Measurements from ENCODE around the gene MCRIP1.
"Not testable (repeated sequence)": the region's sequence is repeated elsewhere in the genome, so short reads cannot be mapped to it uniquely, and the experiment has no call there.

MCRIP1 gene

GRCh38 chr17:81840826-81841778, 8.0 kb upstream of the MCRIP1 start:
- no peak for DNase-seq

GRCh38 chr17:81840059-81840458, 7.0 kb upstream of the MCRIP1 start:
- DNase-seq, result not testable (repeated sequence)

- DNase-seq, result no peak
Observed at GRCh38 chr17:81839301-81839700, 6.2 kb upstream of the MCRIP1 start.

- DNase-seq, result no peak
Observed at GRCh38 chr17:81838753-81839255, 5.7 kb upstream of the MCRIP1 start.

- DNase-seq, result no peak
Observed at GRCh38 chr17:81837641-81838040, 4.5 kb upstream of the MCRIP1 start.

GRCh38 chr17:81834831-81835267, 1.8 kb upstream of the MCRIP1 start, which contains the start of gene PPP1R27:
TSS of gene PPP1R27 (minus strand) at chr17:81835050. CDS start at chr17:81834953, 97 bp downstream.
- DNase-seq, result no peak

- no peak for DNase-seq
Observed at GRCh38 chr17:81833921-81834830, 1.1 kb upstream of the MCRIP1 start.

- peak; percentile 17 for DNase-seq
Observed at GRCh38 chr17:81832608-81833159, 407 bp downstream of the MCRIP1 start.

GRCh38 chr17:81831957-81832607, 1.0 kb downstream of the MCRIP1 start:
- peak; percentile 55 for DNase-seq

- no peak for DNase-seq
Observed at GRCh38 chr17:81831563-81831956, 1.5 kb downstream of the MCRIP1 start.

GRCh38 chr17:81829858-81830257, 3.2 kb downstream of the MCRIP1 start:
- DNase-seq, result no peak

- DNase-seq, result no peak
Observed at GRCh38 chr17:81828656-81829055, 4.4 kb downstream of the MCRIP1 start.

- no peak for DNase-seq
Observed at GRCh38 chr17:81825841-81826466, 7.1 kb downstream of the MCRIP1 start.

- no peak for DNase-seq
Observed at GRCh38 chr17:81824595-81824994, 8.5 kb downstream of the MCRIP1 start.

GRCh38 chr17:81823820-81824550, 9.1 kb downstream of the MCRIP1 start:
- DNase-seq, result no peak

GRCh38 chr17:81822996-81823819, 9.9 kb downstream of the MCRIP1 start:
- no peak for DNase-seq

GRCh38 chr17:81822312-81822637, 10.8 kb downstream of the MCRIP1 start:
- DNase-seq, result no peak

- no peak for DNase-seq
Observed at GRCh38 chr17:81821603-81822311, 11.3 kb downstream of the MCRIP1 start.

GRCh38 chr17:81821147-81821546, 11.9 kb downstream of the MCRIP1 start:
- DNase-seq, result no peak

- no peak for DNase-seq
Observed at GRCh38 chr17:81819708-81820107, 13.4 kb downstream of the MCRIP1 start.

Measured in CD4-positive, alpha-beta T cell treated with Interleukin-17A for 1 hour (primary cell).